Lung (tissue), 12 donors: Measurements from ENCODE around the gene GLDN. TPM values are rescaled to one million over a fixed set of nuclear protein-coding genes. Genes with fewer than 3 reads are reported as not detected.

Experiments
- ATAC-seq: fragments of 200-7000 bp; cut with Tn5 transposase; one replicate; pipeline ENCODE4 v1.9.1; 2020; ENCODE audit warnings: moderate number of reproducible peaks; ENCODE audit not compliant: insufficient read depth, low FRiP score
- DNase-seq, 3 donors: peaks; one replicate each; pipeline ENCODE4 v3.0.0-alpha.2; 2013 to 2017
- H3K27ac ChIP-seq, 2 donors: one replicate each; pipeline ENCODE4 v1.5.1; 2013; ENCODE audit warnings: mild to moderate bottlenecking in 2 of 2, moderate library complexity in 2 of 2, control low read depth in 1 of 2, inconsistent platforms in 1 of 2, low read depth in 1 of 2, low read length in 1 of 2
- H3K27me3 ChIP-seq, 3 donors: one replicate each; pipeline ENCODE4 v1.5.1; 2013; ENCODE audit warnings: low read length in 2 of 3; ENCODE audit not compliant: control insufficient read depth in 3 of 3, insufficient read depth in 3 of 3
- H3K36me3 ChIP-seq, 4 donors: one replicate each; pipeline ENCODE4 v1.5.1; 2013; ENCODE audit warnings: low read length in 4 of 4, mild to moderate bottlenecking in 1 of 4, moderate library complexity in 1 of 4; ENCODE audit not compliant: control insufficient read depth in 4 of 4, insufficient read depth in 4 of 4
- H3K4me1 ChIP-seq, 5 donors: one replicate each; pipeline ENCODE4 v1.5.1; 2013; ENCODE audit warnings: low read length in 5 of 5, mild to moderate bottlenecking in 2 of 5, moderate library complexity in 1 of 5; ENCODE audit not compliant: control insufficient read depth in 5 of 5, insufficient read depth in 5 of 5
- H3K4me3 ChIP-seq: one replicate; pipeline ENCODE4 v1.5.1; 2013; ENCODE audit warnings: mild to moderate bottlenecking, control low read depth, moderate library complexity
- H3K9ac ChIP-seq, 2 donors: one replicate each; pipeline ENCODE4 v1.5.1; 2013; ENCODE audit warnings: low read length in 2 of 2, control low read depth in 1 of 2; ENCODE audit not compliant: insufficient read depth in 1 of 2
- H3K9me3 ChIP-seq, 4 donors: one replicate each; pipeline ENCODE4 v1.5.1; 2013; ENCODE audit warnings: low read length in 3 of 4, mild to moderate bottlenecking in 1 of 4, moderate library complexity in 1 of 4; ENCODE audit not compliant: control insufficient read depth in 4 of 4, insufficient read depth in 3 of 4
- CTCF ChIP-seq: IDR thresholded peaks from 2 replicates; pipeline ENCODE4 v1.5.1; 2012; ENCODE audit warnings: mild to moderate bottlenecking; ENCODE audit errors: control extremely low read depth, extremely low read depth
- WGBS, 2 donors: extraction: QIAGEN DNeasy Blood & Tissue Kit; methylation state at CpG; one replicate each; pipeline ENCODE4 v1.1.7; 2013; 5-methylcytosine and 5-hydroxymethylcytosine counted together
- polyA plus RNA-seq, 2 donors: library from polyadenylated mRNA; stranded (reverse); fragments of 200-250 nt; gene quantifications; one replicate each; pipeline ENCODE4 v1.2.1, GENCODE V29; 2013
- total RNA-seq, 2 donors: library from RNA; depleted of rRNA in 1 of 2; stranded (reverse); fragments of >200 nt in 1 of 2; gene quantifications; one replicate each; pipeline ENCODE4 v1.2.1, GENCODE V29; 2014 to 2021
- donor health status: control.
- donor health status: control.
- donor health status: Bipolar disorder and iron deficiency.
- donor health status: healthy.
- donor health status: DM: yes; HTN: yes; CAD: no.

Gene GLDN
- total and polyA plus RNA-seq, 4 donors = 0.82 to 75.8 (median 8.4) TPM

GRCh38 chr15:51350723-51351122, 9.3 kb downstream of the GLDN start:
- DNase-seq = no peak
- WGBS, 2 donors = 96 to 97% methylated on average over 3 of the region's 3 CpGs
- TF ChIP-seq CTCF = no peak
- H3K36me3 ChIP-seq = no peaks in the 10 kb centered on the region
- no peak overlapping the region for H3K4me3 ChIP-seq
- no peak overlapping the region for H3K27ac ChIP-seq
- H3K27me3 ChIP-seq = peaks cover 0 to 2% (median 0%) of the 10 kb centered on the region in 3 donors
- no peaks in the 10 kb centered on the region for H3K9me3 ChIP-seq
- no peak for ATAC-seq
- peaks cover 0 to 11% (median 3%) of the 10 kb centered on the region in 5 donors for H3K4me1 ChIP-seq
- H3K9ac ChIP-seq = no peak overlapping the region

- Histone ChIP-seq H3K27me3 (peaks cover 0 to 2% (median 0%) of the 10 kb centered on the region in 3 donors), H3K9me3 (no peaks in the 10 kb centered on the region), H3K4me1 (peaks cover 0 to 8% (median 2%) of the 10 kb centered on the region in 5 donors), H3K36me3 (no peaks in the 10 kb centered on the region), H3K4me3 (no peak overlapping the region), H3K9ac (no peak overlapping the region), H3K27ac (no peak overlapping the region)
- no peak for TF ChIP-seq CTCF
- 54 to 72% methylated on average over 2 of the region's 2 CpGs for WGBS, 2 donors
- DNase-seq (peak in 2 of 3 donors; percentile 40 to 50), ATAC-seq (no peak)
Observed at GRCh38 chr15:51353976-51354375, 12.5 kb downstream of the GLDN start.

GRCh38 chr15:51355096-51355495, 13.6 kb downstream of the GLDN start:
- no peak for ATAC-seq
- no peak for TF ChIP-seq CTCF
- WGBS, 2 donors = 95 to 100% methylated on average over 1 of the region's 1 CpG
- H3K27ac ChIP-seq = no peak overlapping the region
- peaks cover 0 to 2% (median 0%) of the 10 kb centered on the region in 3 donors for H3K27me3 ChIP-seq
- H3K4me1 ChIP-seq = peaks cover 0 to 6% (median 2%) of the 10 kb centered on the region in 5 donors
- DNase-seq = no peak
- H3K36me3 ChIP-seq = no peaks in the 10 kb centered on the region
- no peak overlapping the region for H3K4me3 ChIP-seq
- no peaks in the 10 kb centered on the region for H3K9me3 ChIP-seq
- H3K9ac ChIP-seq = no peak overlapping the region

GRCh38 chr15:51356147-51356546, 14.7 kb downstream of the GLDN start:
- Histone ChIP-seq H3K9me3 (no peaks in the 10 kb centered on the region), H3K4me1 (peaks cover 0 to 6% (median under 1%) of the 10 kb centered on the region in 5 donors), H3K27ac (no peak overlapping the region), H3K9ac (no peak overlapping the region), H3K4me3 (no peak overlapping the region), H3K36me3 (no peaks in the 10 kb centered on the region), H3K27me3 (no peaks in the 10 kb centered on the region)
- 88 to 98% methylated on average over 5 of the region's 5 CpGs for WGBS, 2 donors
- no peak for TF ChIP-seq CTCF
- ATAC-seq = no peak
- DNase-seq = no peak
